WTC11 (cell line): ENCODE data around the gene PDPK1. TPM values are rescaled to one million over a fixed set of nuclear protein-coding genes. Genes with fewer than 3 reads are reported as not detected.
"Not testable (repeated sequence)": the region's sequence is repeated elsewhere in the genome, so short reads cannot be mapped to it uniquely, and the experiment has no call there.

Experiments used
- ATAC-seq: fragments of 200-7000 bp; cut with Tn5 transposase; 2 replicates; pipeline ENCODE4 v1.10.0; 2021; ENCODE audit warnings: mild to moderate bottlenecking, moderate library complexity
- CTCF ChIA-PET: fragments of 300-600 bp; sonication (Branson Sonifier 250); formaldehyde crosslinking; loops from one replicate; lab custom pipeline; 2021; ENCODE audit warnings: antibody characterized with exemption; lab: Charles Lee
- POLR2A ChIA-PET: fragments of 350-600 bp; sonication (Branson Sonifier 250); formaldehyde crosslinking; loops from one replicate; lab custom pipeline; 2021; ENCODE audit warnings: antibody characterized with exemption; lab: Charles Lee
- DNase-seq: peaks from one replicate; pipeline ENCODE4 v3.0.0; 2021; ENCODE audit warnings: low spot score
- H3K27ac Mint-ChIP-seq: 2 replicates; pipeline ENCODE4 v1.8.0; 2021; ENCODE audit warnings: mixed read lengths
- H3K27me3 Mint-ChIP-seq: 2 replicates; pipeline ENCODE4 v1.8.0; 2021; ENCODE audit warnings: low read depth, mild to moderate bottlenecking, moderate library complexity, mixed read lengths
- H3K36me3 Mint-ChIP-seq: 2 replicates; pipeline ENCODE4 v1.8.0; 2021; ENCODE audit warnings: mixed read lengths
- H3K4me1 Mint-ChIP-seq: 2 replicates; pipeline ENCODE4 v1.8.0; 2022; ENCODE audit warnings: mixed read lengths
- H3K4me3 Mint-ChIP-seq: 2 replicates; pipeline ENCODE4 v1.8.0; 2021; ENCODE audit warnings: mild to moderate bottlenecking, moderate library complexity, mixed read lengths
- H3K9me3 Mint-ChIP-seq: 2 replicates; pipeline ENCODE4 v1.8.0; 2021; ENCODE audit warnings: mixed read lengths
- E2F1 ChIP-seq: sonication (generic); formaldehyde crosslinking; IDR thresholded peaks from 2 replicates; pipeline ENCODE4 v1.8.0; 2022; ENCODE audit warnings: mild to moderate bottlenecking, missing genetic modification reagents
- E2F4 ChIP-seq: sonication (generic); formaldehyde crosslinking; IDR thresholded peaks from 2 replicates; pipeline ENCODE4 v1.8.1; 2022; ENCODE audit warnings: low read depth, mild to moderate bottlenecking, moderate library complexity, missing genetic modification reagents, borderline replicate concordance
- EMX1 ChIP-seq: fragments of 250-450 bp; sonication (Bioruptor Pico); IDR thresholded peaks from 2 replicates; pipeline ENCODE4 v1.8.0; 2021; ENCODE audit warnings: mild to moderate bottlenecking
- ERG ChIP-seq: fragments of 250-450 bp; sonication (Bioruptor Pico); IDR thresholded peaks from 2 replicates; pipeline ENCODE4 v1.8.0; 2021; ENCODE audit warnings: mild to moderate bottlenecking
- ESRRA ChIP-seq: sonication (generic); formaldehyde crosslinking; IDR thresholded peaks from 2 replicates; pipeline ENCODE4 v1.8.1; 2022; ENCODE audit warnings: mild to moderate bottlenecking, missing genetic modification reagents, borderline replicate concordance
- FOXP4 ChIP-seq: sonication (generic); formaldehyde crosslinking; IDR thresholded peaks from 2 replicates; pipeline ENCODE4 v1.8.0; 2022; ENCODE audit warnings: mild to moderate bottlenecking, missing genetic modification reagents
- GTF2I ChIP-seq: fragments of 250-450 bp; sonication (Bioruptor Pico); conservative IDR thresholded peaks from 2 replicates; pipeline ENCODE4 v1.4.0; 2021; ENCODE audit warnings: mild to moderate bottlenecking
- IRF1 ChIP-seq: sonication (generic); formaldehyde crosslinking; IDR thresholded peaks from 2 replicates; pipeline ENCODE4 v1.8.0; 2023; ENCODE audit warnings: missing genetic modification reagents
- NFE2L1 ChIP-seq: sonication (generic); formaldehyde crosslinking; IDR thresholded peaks from 2 replicates; pipeline ENCODE4 v1.8.1; 2023; ENCODE audit warnings: missing genetic modification reagents
- NFYB ChIP-seq: sonication (generic); formaldehyde crosslinking; conservative IDR thresholded peaks from 2 replicates; pipeline ENCODE4 v1.8.0; 2022; ENCODE audit warnings: low read depth, missing genetic modification reagents
- NR2C2 ChIP-seq: sonication (generic); formaldehyde crosslinking; IDR thresholded peaks from 2 replicates; pipeline ENCODE4 v1.8.0; 2022; ENCODE audit warnings: mild to moderate bottlenecking, missing genetic modification reagents
- PRDM15 ChIP-seq: sonication (generic); formaldehyde crosslinking; IDR thresholded peaks from 2 replicates; pipeline ENCODE4 v1.8.0; 2022; ENCODE audit warnings: missing genetic modification reagents
- SP1 ChIP-seq: sonication (generic); formaldehyde crosslinking; conservative IDR thresholded peaks from 2 replicates; pipeline ENCODE4 v1.8.1; 2022; ENCODE audit warnings: missing genetic modification reagents
- TEAD1 ChIP-seq: sonication (generic); formaldehyde crosslinking; IDR thresholded peaks from 2 replicates; pipeline ENCODE4 v1.8.0; 2022; ENCODE audit warnings: mild to moderate bottlenecking, missing genetic modification reagents
- USF1 ChIP-seq: sonication (generic); formaldehyde crosslinking; IDR thresholded peaks from 2 replicates; pipeline ENCODE4 v1.8.0; 2022; ENCODE audit warnings: mild to moderate bottlenecking, missing genetic modification reagents
- ZBTB21 ChIP-seq: sonication (generic); formaldehyde crosslinking; IDR thresholded peaks from 2 replicates; pipeline ENCODE4 v1.8.1; 2023; ENCODE audit warnings: mild to moderate bottlenecking, missing genetic modification reagents, borderline replicate concordance
- ZMAT4 ChIP-seq: fragments of 250-450 bp; sonication (Bioruptor Pico); IDR thresholded peaks from 2 replicates; pipeline ENCODE4 v1.9.0; 2021; ENCODE audit warnings: mild to moderate bottlenecking
- ZNF671 ChIP-seq: fragments of 250-450 bp; sonication (Bioruptor Pico); IDR thresholded peaks from 2 replicates; pipeline ENCODE4 v1.8.0; 2021; ENCODE audit warnings: mild to moderate bottlenecking
- total RNA-seq: library from RNA; stranded (reverse); gene quantifications from 3 replicates; pipeline ENCODE4 v1.2.3, GENCODE V29; 2021

PDPK1 gene
- total RNA-seq, 1 experiment from 2014 or later = 31.4 TPM

- TF ChIP-seq IRF1 (CRISPR knock-in tag) = 0 out of 2 replicates have a peak, but pooled peaks have one; percentile 68
- TF ChIP-seq ERG (CRISPR knock-in tag) = peak; percentile 34; the same call in 1 of the 2 replicates
- TF ChIP-seq EMX1 (CRISPR knock-in tag) = peak; percentile 79; the same call in 1 of the 2 replicates
- peak; percentile 61; the same call in 1 of the 2 replicates for TF ChIP-seq ZMAT4 (CRISPR knock-in tag)
- peak; percentile 32; the same call in 1 of the 2 replicates for TF ChIP-seq E2F4
- 0 out of 2 replicates have a peak, but pooled peaks have one; percentile 52 for TF ChIP-seq ZNF671 (CRISPR knock-in tag)
- TF ChIP-seq FOXP4 (CRISPR knock-in tag) = peak; percentile 88
- TF ChIP-seq E2F1 (CRISPR knock-in tag) = no peak
- TF ChIP-seq NR2C2 (CRISPR knock-in tag) = no peak
- peak; percentile 63; the same call in 1 of the 2 replicates for TF ChIP-seq ESRRA
- no peak for TF ChIP-seq GTF2I (CRISPR knock-in tag)
- no peak for TF ChIP-seq NFE2L1 (CRISPR knock-in tag)
- TF ChIP-seq PRDM15 = peak; percentile 68
- peak; percentile 99 for TF ChIP-seq SP1 (CRISPR knock-in tag)
- peak; percentile 74; the same call in 1 of the 2 replicates for TF ChIP-seq TEAD1 (CRISPR knock-in tag)
- TF ChIP-seq USF1 = peak; percentile 96
- 0 out of 2 replicates have a peak, but pooled peaks have one; percentile 44 for TF ChIP-seq ZBTB21 (CRISPR knock-in tag)
- 0 out of 2 replicates have a peak, but pooled peaks have one; percentile 2 for TF ChIP-seq NFYB (CRISPR knock-in tag)
- TF ChIP-seq, all 79 proteins: peak for 30
Observed at GRCh38 chr16:2603165-2604015, 65.6 kb downstream of the PDPK1 start (continued).

GRCh38 chr16:2604016-2604369 lies 66.2 kb downstream of the PDPK1 start:
- POLR2A ChIA-PET = interaction anchor here (1.4 kb wide), 1 partner anchor 71 kb away, joined by 5 read pairs; no protein-coding TSS in a partner anchor
- peak overlapping the region; percentile 94 for H3K27ac Mint-ChIP-seq
- H3K9me3 Mint-ChIP-seq, H3K27me3 Mint-ChIP-seq, CTCF ChIA-PET, DNase-seq, H3K36me3 Mint-ChIP-seq, ATAC-seq, H3K4me1 Mint-ChIP-seq: not testable (repeated sequence)
- peak overlapping the region; percentile 97 for H3K4me3 Mint-ChIP-seq

GRCh38 chr16:2606820-2607219 lies 69.0 kb downstream of the PDPK1 start:
- POLR2A ChIA-PET, ATAC-seq, CTCF ChIA-PET, H3K27me3 Mint-ChIP-seq, H3K9me3 Mint-ChIP-seq, DNase-seq, H3K4me1 Mint-ChIP-seq, H3K27ac Mint-ChIP-seq, H3K4me3 Mint-ChIP-seq: not testable (repeated sequence)
- H3K36me3 Mint-ChIP-seq = peaks cover 12% of the 10 kb centered on the region

- POLR2A ChIA-PET, CTCF ChIA-PET, H3K27ac Mint-ChIP-seq, H3K4me3 Mint-ChIP-seq, H3K27me3 Mint-ChIP-seq, DNase-seq, ATAC-seq, H3K4me1 Mint-ChIP-seq, H3K9me3 Mint-ChIP-seq: not testable (repeated sequence)
- H3K36me3 Mint-ChIP-seq = peaks cover 12% of the 10 kb centered on the region
Observed at GRCh38 chr16:2609345-2609744, 71.5 kb downstream of the PDPK1 start.
